GM18508 (cell line): Measurements from ENCODE around the gene KIF26B.
A peak's percentile ranks its signal among the peaks of the same experiment; 100 is the strongest.

Source experiments
- ATAC-seq: cut with Tn5 transposase; IDR thresholded peaks from one replicate; pipeline ENCODE4 v1.9.1; 2021; ENCODE audit warnings: moderate number of reproducible peaks; ENCODE audit not compliant: insufficient read depth, unreplicated experiment

KIF26B gene

DNA sequence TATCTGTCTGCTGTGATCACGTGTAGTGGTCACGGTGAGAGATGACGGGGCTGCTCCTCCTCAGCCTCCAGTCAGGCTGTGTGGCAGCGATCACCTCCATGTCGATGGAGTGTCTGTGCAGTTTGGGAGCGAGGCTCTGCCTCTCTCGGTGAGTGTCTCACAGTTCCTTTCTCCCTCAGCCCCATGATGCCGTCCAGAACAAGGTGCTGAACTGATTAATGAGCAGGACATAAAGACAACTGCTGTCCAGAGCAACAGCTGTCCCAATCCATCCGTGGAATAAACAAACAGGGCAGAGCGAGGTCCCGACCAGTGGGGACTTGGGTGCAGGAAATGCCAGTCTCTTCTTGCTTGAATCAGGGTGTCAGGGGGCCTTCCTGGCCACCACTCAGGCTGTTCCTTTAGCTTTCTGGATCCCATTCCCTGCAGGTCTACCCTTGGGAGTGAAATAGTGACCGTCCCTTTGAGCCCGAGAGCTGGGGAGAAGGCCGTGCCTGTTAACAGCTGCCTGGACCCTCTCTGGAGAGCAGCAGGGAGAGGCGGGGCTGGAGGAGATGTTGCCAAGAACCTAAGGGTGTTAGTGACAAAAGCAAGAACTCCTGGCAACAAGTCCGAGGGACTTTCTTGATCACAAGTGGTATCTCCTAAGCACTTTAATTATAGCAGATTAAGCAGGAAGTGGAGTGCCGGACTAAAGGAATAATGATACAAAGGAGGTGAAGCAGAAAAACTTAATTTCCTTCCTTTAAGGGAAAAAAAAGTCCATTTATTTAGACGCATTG lies 443.9 kb downstream of the KIF26B start:
- ATAC-seq = no peak

DNA sequence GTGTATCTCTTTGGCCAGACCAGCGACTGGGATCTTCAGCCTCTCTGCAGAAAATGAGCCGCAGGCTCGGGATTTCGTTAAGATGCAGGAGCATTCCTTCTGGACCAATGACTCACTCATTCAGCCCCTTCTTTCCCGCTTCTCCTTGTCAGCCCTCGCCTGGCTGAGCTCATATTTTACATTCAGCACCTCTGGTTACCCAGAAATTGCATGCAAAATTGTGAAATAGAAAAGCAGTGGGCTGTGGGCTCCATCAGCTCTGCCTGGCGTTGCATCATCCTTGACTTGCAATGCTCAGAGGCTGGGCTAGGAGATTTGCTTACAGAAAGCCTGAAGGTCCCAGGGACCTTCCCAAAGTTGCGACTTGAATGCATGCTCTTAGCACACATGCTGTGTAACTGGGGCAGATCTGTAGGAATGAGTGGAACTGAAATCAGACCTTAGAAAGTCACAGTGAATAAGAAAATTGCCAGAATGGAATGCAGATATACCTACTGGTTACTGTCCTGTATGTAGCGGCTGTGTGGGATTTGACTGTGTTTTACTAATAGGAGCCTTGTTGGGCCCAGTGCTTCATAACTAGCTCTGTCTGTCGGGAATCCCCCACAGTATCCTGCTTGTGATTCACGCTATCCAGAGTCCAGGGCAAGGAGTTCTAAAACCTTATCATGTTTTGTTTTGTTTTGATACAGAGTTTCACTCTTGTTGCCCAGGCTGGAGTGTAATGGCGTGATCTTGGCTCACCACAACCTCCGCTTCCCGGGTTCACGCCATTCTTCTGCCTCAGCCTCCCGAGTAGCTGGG lies 444.8 kb downstream of the KIF26B start:
- no peak for ATAC-seq

- no peak for ATAC-seq
Measured at GRCh38 chr1:245600658-245601057, 445.9 kb downstream of the KIF26B start.

- no peak for ATAC-seq
Measured at GRCh38 chr1:245603311-245603865, 448.6 kb downstream of the KIF26B start.

- ATAC-seq = no peak
Measured at GRCh38 chr1:245604979-245605378, 450.2 kb downstream of the KIF26B start.

DNA sequence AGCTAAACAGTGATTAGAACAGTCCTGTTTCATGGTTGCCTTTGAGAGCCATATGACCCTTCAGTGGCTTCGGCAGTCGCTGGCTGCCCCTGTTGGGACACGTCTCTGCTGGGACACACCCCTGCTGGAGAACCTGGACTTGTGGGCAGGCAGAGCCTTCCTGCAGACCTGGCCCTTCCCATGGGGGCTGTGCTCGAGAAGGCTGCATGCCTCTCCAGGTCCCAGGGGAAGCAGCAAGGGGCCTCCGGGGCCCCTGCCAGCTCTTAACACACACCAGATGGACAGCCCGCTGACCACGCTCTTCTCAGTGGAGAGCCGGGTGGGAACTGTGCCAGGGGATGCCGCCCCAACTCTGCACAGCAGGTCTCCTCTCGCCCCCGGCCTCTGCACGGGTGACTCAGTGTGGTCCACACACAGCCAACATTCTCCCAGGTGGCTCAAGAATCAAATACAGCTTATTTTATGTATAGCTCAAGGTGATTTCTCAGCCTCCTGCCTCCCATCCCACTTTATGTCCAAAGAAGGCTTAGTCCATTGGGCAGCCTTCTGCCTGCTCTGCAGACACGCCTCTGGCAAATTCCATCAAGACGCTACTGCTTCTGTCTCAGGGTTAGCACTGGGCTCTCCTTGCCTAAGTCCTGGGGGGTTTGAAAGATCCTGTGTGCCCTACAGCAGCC lies 450.8 kb downstream of the KIF26B start:
- ATAC-seq = no peak

GRCh38 chr1:245606157-245606725 lies 451.5 kb downstream of the KIF26B start:
- no peak for ATAC-seq

- no peak for ATAC-seq
Measured at GRCh38 chr1:245608271-245608670, 453.5 kb downstream of the KIF26B start.

DNA sequence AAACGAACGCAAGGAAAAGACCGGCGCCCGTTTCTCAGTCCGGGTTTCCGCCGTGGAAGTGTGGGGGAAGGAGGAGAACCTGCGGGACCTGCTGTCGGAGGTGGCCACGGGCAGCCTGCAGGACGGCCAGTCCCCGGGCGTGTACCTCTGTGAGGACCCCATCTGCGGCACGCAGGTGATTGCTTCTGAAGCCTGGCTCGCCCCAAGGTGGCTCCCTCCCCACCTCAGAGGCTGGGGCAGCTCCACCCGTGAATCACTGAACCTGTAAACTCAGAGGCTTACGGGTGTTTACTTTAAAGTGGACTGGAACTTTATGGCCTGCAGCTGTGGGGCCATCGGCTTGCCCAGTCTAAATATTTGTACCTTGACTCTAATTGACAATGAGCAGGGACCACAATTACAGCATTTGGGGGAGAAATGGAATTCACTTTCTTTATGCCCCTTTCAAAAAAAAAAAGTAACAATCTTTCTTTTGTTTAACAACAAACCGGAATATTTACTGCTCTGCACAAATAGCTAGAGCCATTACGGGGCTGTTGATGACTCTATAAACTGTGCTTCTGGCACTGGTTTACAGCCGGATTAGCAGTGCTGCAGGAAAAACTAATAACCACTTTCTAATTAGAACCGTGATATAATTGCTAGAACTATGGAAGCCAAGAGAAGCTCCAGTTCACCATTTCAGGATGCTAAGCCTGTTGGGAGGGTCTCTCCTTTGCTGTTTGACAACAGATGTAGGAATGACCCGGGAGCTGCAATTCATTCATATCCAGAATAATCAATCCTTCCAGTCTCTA lies 454.8 kb downstream of the KIF26B start:
- no peak for ATAC-seq

DNA sequence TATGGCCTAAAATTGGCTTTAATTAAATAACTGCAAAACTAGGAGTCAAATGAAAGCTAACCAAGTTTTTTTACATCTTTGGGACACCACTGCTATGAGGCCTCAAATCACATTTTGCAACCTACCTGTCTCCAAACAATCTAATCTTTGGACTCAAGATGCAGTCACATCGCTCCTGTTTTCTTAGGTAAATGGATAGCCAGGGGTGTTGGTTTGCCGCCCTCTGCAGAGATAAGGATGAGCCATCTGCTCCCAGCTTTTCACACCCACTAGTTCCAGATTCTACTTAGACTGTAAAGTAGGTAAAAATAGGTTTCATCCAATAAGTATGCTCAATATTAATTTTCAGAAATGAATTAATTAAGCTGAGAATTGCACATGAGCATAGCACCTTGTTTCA lies 456.5 kb downstream of the KIF26B start:
- no peak for ATAC-seq

- no peak for ATAC-seq
Measured at GRCh38 chr1:245614476-245614875, 459.7 kb downstream of the KIF26B start.

GRCh38 chr1:245615001-245615400 lies 460.2 kb downstream of the KIF26B start:
- ATAC-seq = no peak

- no peak for ATAC-seq
Measured at GRCh38 chr1:245621589-245621988, 466.8 kb downstream of the KIF26B start.

- no peak for ATAC-seq
Measured at GRCh38 chr1:245622332-245623014, 467.7 kb downstream of the KIF26B start.

GRCh38 chr1:245641384-245641783 lies 486.6 kb downstream of the KIF26B start:
- no peak for ATAC-seq

- ATAC-seq = no peak
Measured at GRCh38 chr1:245645406-245645805, 490.6 kb downstream of the KIF26B start.

GRCh38 chr1:245645894-245646293 lies 491.1 kb downstream of the KIF26B start:
- ATAC-seq = peak; percentile 78

- no peak for ATAC-seq
Measured at GRCh38 chr1:245648749-245649522, 494.2 kb downstream of the KIF26B start.
